HCT116 (cell line): Measurements from ENCODE around the gene TNFRSF17. TPM values are rescaled to one million over a fixed set of nuclear protein-coding genes. Genes with fewer than 3 reads are reported as not detected.

ENCODE experiments used
- ATAC-seq: fragments of 200-7000 bp; cut with Tn5 transposase; 2 replicates; pipeline ENCODE4 v1.9.1; 2020; ENCODE audit warnings: mild to moderate bottlenecking, moderate library complexity
- BruUV-seq: library from RNA; stranded (reverse); fragments of 400-500 nt; replicated peaks from 2 replicates; lab custom pipeline; 2021; lab: Mats Ljungman, UMichigan
- CTCF ChIA-PET: fragments of 300-600 bp; sonication (Branson Sonifier 250); formaldehyde crosslinking; loops from one replicate; lab custom pipeline; 2021; ENCODE audit warnings: antibody characterized with exemption; lab: Charles Lee
- POLR2A ChIA-PET: fragments of 300-600, 350-600 bp; sonication (Branson Sonifier 250); formaldehyde crosslinking; loops from one replicate; lab custom pipeline; 2021; ENCODE audit warnings: antibody characterized with exemption; lab: Charles Lee
- RAD21 ChIA-PET, 2 experiments: fragments of 300-600 bp; sonication (Branson Sonifier 250); formaldehyde crosslinking; loops; one replicate each; lab custom pipeline; 2023; ENCODE audit warnings: low total read pairs in 2 of 2; ENCODE audit not compliant: uncharacterized antibody in 2 of 2, unreplicated experiment in 2 of 2, low non-redundant PET in 1 of 2; lab: Charles Lee
- DNase-seq: peaks from one replicate; pipeline ENCODE4 v3.0.0-alpha.2; 2010; ENCODE audit warnings: low read depth, low spot score
- H2AFZ ChIP-seq: fragments of 200-600 bp; shearing (Covaris generic), sonication (generic); 2 replicates; pipeline ENCODE4 v1.6.1; 2017; ENCODE audit warnings: low read depth, mixed run types, mixed read lengths, antibody characterized with exemption, low read length; ENCODE audit not compliant: poor library complexity, severe bottlenecking
- H3K27ac ChIP-seq: 2 replicates; pipeline ENCODE4 v1.5.1; 2012; ENCODE audit warnings: low read depth, low read length
- H3K27me3 ChIP-seq: fragments of 200-600 bp; sonication (generic); 2 replicates; pipeline ENCODE4 v1.6.1; 2016; ENCODE audit warnings: mixed run types, low read length, mixed read lengths; ENCODE audit not compliant: insufficient read depth
- H3K36me3 ChIP-seq, 2 experiments: fragments of 200-500 bp in 1 of 2; fragments of 200-600 bp in 1 of 2; sonication (Bioruptor generic) in 1 of 2; sonication (generic) in 1 of 2; 2 replicates each; pipeline versions ENCODE4 v1.5.1 to v1.6.1; 2014 to 2016; ENCODE audit warnings: low read length in 2 of 2, inconsistent platforms in 1 of 2, mixed read lengths in 1 of 2, mixed run types in 1 of 2; ENCODE audit not compliant: insufficient read depth in 2 of 2, control insufficient read depth in 1 of 2
- H3K4me1 ChIP-seq, 2 experiments: fragments of 200-600 bp in 1 of 2; sonication (generic) in 1 of 2; 2 replicates each; pipeline versions ENCODE4 v1.5.1 to v1.6.1; 2012 to 2017; ENCODE audit warnings: low read length in 2 of 2, inconsistent platforms in 1 of 2, mild to moderate bottlenecking in 1 of 2, mixed read lengths in 1 of 2, mixed run types in 1 of 2, moderate library complexity in 1 of 2; ENCODE audit not compliant: insufficient read depth in 2 of 2, control insufficient read depth in 1 of 2
- H3K4me2 ChIP-seq: fragments of 200-600 bp; sonication (generic); 2 replicates; pipeline ENCODE4 v1.6.1; 2017; ENCODE audit warnings: mixed run types, low read length, mixed read lengths
- H3K4me3 ChIP-seq, 2 experiments: fragments of 200-600 bp in 1 of 2; sonication (generic) in 1 of 2; replicated peaks in 1 of 2; 2 replicates each; pipeline ENCODE4 v1.5.1; 2011 to 2016; ENCODE audit warnings: low read length in 2 of 2, control low read depth in 1 of 2, low read depth in 1 of 2, mild to moderate bottlenecking in 1 of 2, mixed read lengths in 1 of 2, mixed run types in 1 of 2
- H3K79me2 ChIP-seq: fragments of 200-600 bp; sonication (generic); 2 replicates; pipeline ENCODE4 v1.6.1; 2017; ENCODE audit warnings: mild to moderate bottlenecking, mixed run types, low read length, moderate library complexity, mixed read lengths; ENCODE audit not compliant: insufficient read depth
- H3K9ac ChIP-seq: fragments of 200-600 bp; sonication (generic); 2 replicates; pipeline ENCODE4 v1.6.1; 2016; ENCODE audit warnings: low read length, mixed read lengths
- H3K9me2 ChIP-seq: fragments of 200-600 bp; sonication (generic), shearing (Covaris generic); 2 replicates; pipeline ENCODE4 v1.6.1; 2017; ENCODE audit warnings: mixed run types, mild to moderate bottlenecking, moderate library complexity; ENCODE audit not compliant: insufficient read depth
- H3K9me3 ChIP-seq, 2 experiments: fragments of 200-500 bp in 1 of 2; fragments of 200-600 bp in 1 of 2; sonication (Bioruptor generic) in 1 of 2; sonication (generic) in 1 of 2; 2 replicates each; pipeline ENCODE4 v1.6.1; 2014 to 2017; ENCODE audit warnings: low read length in 2 of 2, mixed read lengths in 2 of 2, inconsistent platforms in 1 of 2, low read depth in 1 of 2, mild to moderate bottlenecking in 1 of 2, mixed run types in 1 of 2, moderate library complexity in 1 of 2; ENCODE audit not compliant: control insufficient read depth in 1 of 2, insufficient read depth in 1 of 2
- H4K20me1 ChIP-seq: fragments of 200-600 bp; sonication (generic), shearing (Covaris generic); 2 replicates; pipeline ENCODE4 v1.6.1; 2017; ENCODE audit warnings: mixed run types, mild to moderate bottlenecking, moderate library complexity; ENCODE audit not compliant: insufficient read depth
- ATF3 ChIP-seq: IDR thresholded peaks from 2 replicates; pipeline ENCODE4 v1.6.1; 2012
- CBX3 ChIP-seq: IDR thresholded peaks from 2 replicates; pipeline ENCODE4 v1.6.1; 2012; ENCODE audit warnings: low read depth
- CEBPB ChIP-seq: IDR thresholded peaks from 2 replicates; pipeline ENCODE4 v1.6.1; 2012; ENCODE audit warnings: low read depth
- EGR1 ChIP-seq: IDR thresholded peaks from 2 replicates; pipeline ENCODE4 v1.6.1; 2012; ENCODE audit warnings: low read depth
- ELF1 ChIP-seq: IDR thresholded peaks from 2 replicates; pipeline ENCODE4 v1.6.1; 2012; ENCODE audit warnings: low read depth, borderline replicate concordance
- EZH2 ChIP-seq: fragments of 200-600 bp; sonication (generic); IDR thresholded peaks from 2 replicates; pipeline ENCODE4 v1.6.1; 2017; ENCODE audit warnings: antibody characterized with exemption, mixed run types
- EZH2phosphoT487 ChIP-seq: fragments of 200-600 bp; IDR thresholded peaks from 2 replicates; pipeline ENCODE4 v1.6.1; 2018; ENCODE audit warnings: antibody characterized with exemption, borderline replicate concordance
- MAX ChIP-seq: IDR thresholded peaks from 2 replicates; pipeline ENCODE4 v1.6.1; 2012
- POLR2A ChIP-seq: IDR thresholded peaks from 2 replicates; pipeline ENCODE4 v1.7.0; 2011; ENCODE audit warnings: borderline replicate concordance; ENCODE audit not compliant: insufficient read depth, insufficient read length; ENCODE audit errors: extremely low read depth
- POLR2AphosphoS5 ChIP-seq: IDR thresholded peaks from 2 replicates; pipeline ENCODE4 v1.6.1; 2011; ENCODE audit warnings: mild to moderate bottlenecking, low read depth, low read length, moderate library complexity
- RAD21 ChIP-seq: IDR thresholded peaks from 2 replicates; pipeline ENCODE4 v1.6.1; 2012; ENCODE audit warnings: low read depth, mild to moderate bottlenecking
- SIN3A ChIP-seq: IDR thresholded peaks from 2 replicates; pipeline ENCODE4 v1.6.1; 2012; ENCODE audit warnings: low read depth
- SP1 ChIP-seq: IDR thresholded peaks from 2 replicates; pipeline ENCODE4 v1.6.1; 2012; ENCODE audit warnings: low read depth
- SRF ChIP-seq: IDR thresholded peaks from 2 replicates; pipeline ENCODE4 v1.6.1; 2012; ENCODE audit warnings: low read depth
- TCF7L2 ChIP-seq: IDR thresholded peaks from 2 replicates; pipeline ENCODE4 v1.7.0; 2011; ENCODE audit warnings: borderline replicate concordance, inconsistent platforms; ENCODE audit not compliant: insufficient read depth, insufficient read length; ENCODE audit errors: extremely low read depth
- ZBTB33 ChIP-seq: IDR thresholded peaks from 2 replicates; pipeline ENCODE4 v1.6.1; 2011; ENCODE audit warnings: mild to moderate bottlenecking, low read length, moderate library complexity; ENCODE audit not compliant: insufficient replicate concordance; ENCODE audit errors: extremely low read depth
- ZFX ChIP-seq: fragments of 450-650 bp; IDR thresholded peaks from 2 replicates; pipeline ENCODE4 v1.6.1; 2017
- intact Hi-C: fragments of 100-400 bp; cut with micrococcal nuclease; formaldehyde crosslinking; loops from 2 replicates; pipeline ENCODE4 v1.10.0; 2022
- total RNA-seq: library from RNA; stranded (reverse); gene quantifications from one replicate; pipeline ENCODE4 v1.2.1, GENCODE V29; 2021; ENCODE audit not compliant: unreplicated experiment

Gene TNFRSF17
- total RNA-seq, 1 experiment from 2014 or later, result not detected

GRCh38 chr16:12011565-12011964 lies 46.6 kb downstream of the TNFRSF17 start:
- Histone ChIP-seq H3K27me3 (no peaks in the 10 kb centered on the region), H3K4me3 (no peak overlapping the region), H3K4me1 (no peaks in the 10 kb centered on the region), H4K20me1 (no peaks in the 10 kb centered on the region), H3K4me2 (no peak overlapping the region), H3K79me2 (no peaks in the 10 kb centered on the region), H3K9me2 (no peaks in the 10 kb centered on the region), H3K9ac (no peak overlapping the region), H2AFZ (no peak overlapping the region), H3K9me3 (no peaks in the 10 kb centered on the region), H3K27ac (no peak overlapping the region), H3K36me3 (no peaks in the 10 kb centered on the region)
- intact Hi-C loops, result no loop called here
- TF ChIP-seq EGR1 (no peak), SRF (no peak), ATF3 (no peak), MAX (no peak), POLR2AphosphoS5 (no peak), EZH2phosphoT487 (no peak), EZH2 (no peak), ZFX (no peak), ELF1 (no peak), ZBTB33 (no peak), SIN3A (no peak), CBX3 (no peak), RAD21 (no peak), SP1 (no peak), TCF7L2 (no peak), POLR2A (no peak), CEBPB (no peak)
- BruUV-seq, result no TSS peak
- DNase-seq, result no peak
- CTCF ChIA-PET, result no interaction called here
- POLR2A ChIA-PET, result no interaction called here
- RAD21 ChIA-PET, result no interaction called here
- ATAC-seq, result no peak
